Measurements from ENCODE around the gene PPP1R14B. TPM values are rescaled to one million over a fixed set of nuclear protein-coding genes. Genes with fewer than 3 reads are reported as not detected.

PPP1R14B gene
- 10 to 100 TPM; 16.6 to 34.9 (median 33.3) TPM for polyA plus RNA-seq

- H3K27me3 Mint-ChIP-seq (ENCODE audit: low read depth in 3 of 3): peaks cover 6 to 11% (median 9%) of the 10 kb centered on the region in 3 donors
- H3K36me3 Mint-ChIP-seq: peaks cover 0 to 3% (median 0%) of the 10 kb centered on the region in 3 donors
- no peaks in the 10 kb centered on the region for H3K9me3 Mint-ChIP-seq
- H3K4me1 Mint-ChIP-seq: peaks cover 33 to 48% of the 10 kb centered on the region in 2 donors
- H3K27ac Mint-ChIP-seq: peak within 1 kb of the TSS; percentile 62 to 86 (median 80)
- peak; percentile 70 to 75 (median 71) for DNase-seq
- peak within 1 kb of the TSS; percentile 82 to 85 (median 84) for H3K4me3 Mint-ChIP-seq
Observed at GRCh38 chr11:64246871-64247728, at the start of gene PPP1R14B. Gene PPP1R14B, minus strand, starts transcription at chr11:64246943. Its CDS starts 270 bp downstream, at chr11:64246673.

GRCh38 chr11:64296236-64296635 is 49.5 kb upstream of the PPP1R14B start:
- Mint-ChIP-seq H3K9me3 (no peaks in the 10 kb centered on the region), H3K27ac (no peak overlapping the region), H3K27me3 (ENCODE audit: low read depth in 3 of 3) (peaks cover 29 to 45% (median 32%) of the 10 kb centered on the region in 3 donors), H3K4me1 (peaks cover 15 to 18% of the 10 kb centered on the region in 2 donors), H3K4me3 (no peak overlapping the region), H3K36me3 (no peaks in the 10 kb centered on the region)
- DNase-seq: no peak

- Mint-ChIP-seq H3K4me3 (no peak overlapping the region), H3K27ac (no peak overlapping the region), H3K36me3 (no peaks in the 10 kb centered on the region), H3K27me3 (ENCODE audit: low read depth in 3 of 3) (peaks cover 27 to 45% (median 28%) of the 10 kb centered on the region in 3 donors), H3K4me1 (peaks cover 12 to 15% of the 10 kb centered on the region in 2 donors), H3K9me3 (no peaks in the 10 kb centered on the region)
- DNase-seq: no peak
Observed at GRCh38 chr11:64295760-64296159, 49.0 kb upstream of the PPP1R14B start.

- Mint-ChIP-seq H3K9me3 (no peaks in the 10 kb centered on the region), H3K4me1 (peaks cover 8 to 9% of the 10 kb centered on the region in 2 donors), H3K4me3 (no peak overlapping the region), H3K27ac (no peak overlapping the region), H3K36me3 (peaks cover 0 to 5% (median 0%) of the 10 kb centered on the region in 3 donors), H3K27me3 (ENCODE audit: low read depth in 3 of 3) (peaks cover 26 to 36% (median 29%) of the 10 kb centered on the region in 3 donors)
- no peak for DNase-seq
Observed at GRCh38 chr11:64294774-64295173, 48.0 kb upstream of the PPP1R14B start.

GRCh38 chr11:64292460-64293254 is 45.9 kb upstream of the PPP1R14B start:
- DNase-seq: no peak
- H3K4me3 Mint-ChIP-seq: peak overlapping the region in 4 of 5 donors; percentile 14 to 67 (median 52)
- H3K27me3 Mint-ChIP-seq (ENCODE audit: low read depth in 3 of 3): peaks cover 21 to 26% (median 24%) of the 10 kb centered on the region in 3 donors
- H3K27ac Mint-ChIP-seq: no peak overlapping the region
- peaks cover 0 to 5% (median 0%) of the 10 kb centered on the region in 3 donors for H3K36me3 Mint-ChIP-seq
- H3K4me1 Mint-ChIP-seq: peaks cover 5 to 7% of the 10 kb centered on the region in 2 donors
- no peaks in the 10 kb centered on the region for H3K9me3 Mint-ChIP-seq

- DNase-seq: no peak
- Mint-ChIP-seq H3K36me3 (peaks cover 0 to 5% (median 0%) of the 10 kb centered on the region in 3 donors), H3K27ac (no peak overlapping the region), H3K27me3 (ENCODE audit: low read depth in 3 of 3) (peaks cover 18 to 22% (median 18%) of the 10 kb centered on the region in 3 donors), H3K9me3 (no peaks in the 10 kb centered on the region), H3K4me3 (no peak overlapping the region), H3K4me1 (peaks cover 6 to 7% of the 10 kb centered on the region in 2 donors)
Observed at GRCh38 chr11:64291752-64292459, 45.2 kb upstream of the PPP1R14B start.

- DNase-seq: no peak
- H3K4me3 Mint-ChIP-seq: peak within 1 kb of the TSS; percentile 40 to 73 (median 64)
- H3K27ac Mint-ChIP-seq: no peak within 1 kb of the TSS
- peaks cover 15 to 18% (median 18%) of the 10 kb centered on the region in 3 donors for H3K27me3 Mint-ChIP-seq (ENCODE audit: low read depth in 3 of 3)
- H3K4me1 Mint-ChIP-seq: peaks cover 12% of the 10 kb centered on the region in 2 donors
- peaks cover 0 to 5% (median 0%) of the 10 kb centered on the region in 3 donors for H3K36me3 Mint-ChIP-seq
- H3K9me3 Mint-ChIP-seq: no peaks in the 10 kb centered on the region
Observed at GRCh38 chr11:64291262-64291751, 44.6 kb upstream of the PPP1R14B start, which contains the start of gene KCNK4. Gene KCNK4, plus strand, starts transcription at chr11:64291302. Its CDS starts 1,717 bp downstream, at chr11:64293019.

- Mint-ChIP-seq H3K9me3 (no peaks in the 10 kb centered on the region), H3K4me3 (peak overlapping the region; percentile 40 to 73 (median 64)), H3K27ac (no peak overlapping the region), H3K36me3 (peaks cover 0 to 5% (median 0%) of the 10 kb centered on the region in 3 donors), H3K27me3 (ENCODE audit: low read depth in 3 of 3) (peaks cover 14 to 18% (median 14%) of the 10 kb centered on the region in 3 donors), H3K4me1 (peaks cover 13% of the 10 kb centered on the region in 2 donors)
- DNase-seq: no peak
Observed at GRCh38 chr11:64290352-64291261, 43.9 kb upstream of the PPP1R14B start.

GRCh38 chr11:64289002-64289564 is 42.3 kb upstream of the PPP1R14B start:
- H3K9me3 Mint-ChIP-seq: no peaks in the 10 kb centered on the region
- DNase-seq: no peak
- peak overlapping the region in 1 of 5 donors; percentile 17 for H3K4me3 Mint-ChIP-seq
- peaks cover 13 to 14% of the 10 kb centered on the region in 2 donors for H3K4me1 Mint-ChIP-seq
- peaks cover 11 to 21% (median 13%) of the 10 kb centered on the region in 3 donors for H3K27me3 Mint-ChIP-seq (ENCODE audit: low read depth in 3 of 3)
- H3K27ac Mint-ChIP-seq: no peak overlapping the region
- peaks cover 0 to 5% (median 0%) of the 10 kb centered on the region in 3 donors for H3K36me3 Mint-ChIP-seq

GRCh38 chr11:64288353-64288750 is 41.6 kb upstream of the PPP1R14B start:
- peaks cover 13 to 14% of the 10 kb centered on the region in 2 donors for H3K4me1 Mint-ChIP-seq
- H3K9me3 Mint-ChIP-seq: no peaks in the 10 kb centered on the region
- no peak for DNase-seq
- no peak overlapping the region for H3K27ac Mint-ChIP-seq
- H3K36me3 Mint-ChIP-seq: peaks cover 0 to 5% (median 0%) of the 10 kb centered on the region in 3 donors
- H3K27me3 Mint-ChIP-seq (ENCODE audit: low read depth in 3 of 3): peaks cover 6 to 17% (median 13%) of the 10 kb centered on the region in 3 donors
- H3K4me3 Mint-ChIP-seq: no peak overlapping the region

GRCh38 chr11:64287676-64288352 is 41.1 kb upstream of the PPP1R14B start:
- H3K27me3 Mint-ChIP-seq (ENCODE audit: low read depth in 3 of 3): peaks cover 4 to 15% (median 13%) of the 10 kb centered on the region in 3 donors
- H3K4me1 Mint-ChIP-seq: peaks cover 13 to 14% of the 10 kb centered on the region in 2 donors
- no peak for DNase-seq
- H3K9me3 Mint-ChIP-seq: no peaks in the 10 kb centered on the region
- no peak overlapping the region for H3K4me3 Mint-ChIP-seq
- no peak overlapping the region for H3K27ac Mint-ChIP-seq
- peaks cover 0 to 5% (median 0%) of the 10 kb centered on the region in 3 donors for H3K36me3 Mint-ChIP-seq
